Measurements from ENCODE around the gene SHROOM3. TPM values are rescaled to one million over a fixed set of nuclear protein-coding genes. Genes with fewer than 3 reads are reported as not detected.

Gene SHROOM3
- total RNA-seq, 2 donors from 2014 or later = 56.7 to 96.0 TPM

GRCh38 chr4:76445911-76446310 is 10.9 kb downstream of the SHROOM3 start:
- no peak overlapping the region for H3K4me3 ChIP-seq
- intact Hi-C loops (cut with DNase I) = no loop called here
- H3K27ac ChIP-seq = no peak overlapping the region
- H3K9me3 ChIP-seq = no peaks in the 10 kb centered on the region
- H3K27me3 ChIP-seq = no peaks in the 10 kb centered on the region
- ATAC-seq (no peak), DNase-seq (no peak)
- WGBS, 2 donors = 92 to 95% methylated on average over 2 of the region's 2 CpGs
- H3K4me1 ChIP-seq = peaks cover 16% of the 10 kb centered on the region
- TF ChIP-seq POLR2A (IDR thresholded peaks at IDR 0.05) (no peak), CTCF (IDR thresholded peaks at IDR 0.05) (no peak)
- H3K36me3 ChIP-seq (replicated peaks in 1 of 2; ENCODE audit: insufficient read depth in 1 of 2, low read depth in 2 of 2) = no peaks in the 10 kb centered on the region

- ATAC-seq (no peak), DNase-seq (no peak)
- Histone ChIP-seq H3K4me1 (peaks cover 17% of the 10 kb centered on the region), H3K36me3 (replicated peaks in 1 of 2; ENCODE audit: insufficient read depth in 1 of 2, low read depth in 2 of 2) (no peaks in the 10 kb centered on the region), H3K27me3 (no peaks in the 10 kb centered on the region), H3K27ac (peak overlapping the region in 1 of 4 donors; percentile 5), H3K4me3 (no peak overlapping the region), H3K9me3 (no peaks in the 10 kb centered on the region)
- intact Hi-C loops (cut with DNase I) = no loop called here
- no peak for TF ChIP-seq POLR2A (IDR thresholded peaks at IDR 0.05)
- TF ChIP-seq CTCF (IDR thresholded peaks at IDR 0.05) = no peak
- WGBS, 2 donors = 28 to 37% methylated on average over 1 of the region's 1 CpG
These were observed 12.4 kb downstream of the SHROOM3 start for GRCh38 chr4:76447393-76447851.

GRCh38 chr4:76448211-76448610 is 13.2 kb downstream of the SHROOM3 start:
- ATAC-seq (no peak), DNase-seq (no peak)
- Histone ChIP-seq H3K9me3 (no peaks in the 10 kb centered on the region), H3K27ac (peak overlapping the region in 1 of 4 donors; percentile 6), H3K4me1 (peaks cover 17% of the 10 kb centered on the region), H3K36me3 (replicated peaks in 1 of 2; ENCODE audit: insufficient read depth in 1 of 2, low read depth in 2 of 2) (no peaks in the 10 kb centered on the region), H3K4me3 (no peak overlapping the region), H3K27me3 (no peaks in the 10 kb centered on the region)
- intact Hi-C loops (cut with DNase I) = no loop called here
- no peak for TF ChIP-seq CTCF (IDR thresholded peaks at IDR 0.05)
- no peak for TF ChIP-seq POLR2A (IDR thresholded peaks at IDR 0.05)
- 86 to 88% methylated on average over 3 of the region's 3 CpGs for WGBS, 2 donors

- no peaks in the 10 kb centered on the region for H3K9me3 ChIP-seq
- intact Hi-C loops (cut with DNase I) = no loop called here
- no peak for TF ChIP-seq POLR2A (IDR thresholded peaks at IDR 0.05)
- no peak for TF ChIP-seq CTCF (IDR thresholded peaks at IDR 0.05)
- H3K27me3 ChIP-seq = no peaks in the 10 kb centered on the region
- no peak for ATAC-seq
- no peak for DNase-seq
- H3K36me3 ChIP-seq (replicated peaks in 1 of 2; ENCODE audit: insufficient read depth in 1 of 2, low read depth in 2 of 2) = no peaks in the 10 kb centered on the region
- H3K4me1 ChIP-seq = peaks cover 17% of the 10 kb centered on the region
- H3K27ac ChIP-seq = peak overlapping the region in 3 of 4 donors; percentile 15 to 70 (median 23)
- WGBS, 2 donors = 28 to 34% methylated on average over 3 of the region's 3 CpGs
- no peak overlapping the region for H3K4me3 ChIP-seq
These were observed 14.3 kb downstream of the SHROOM3 start for GRCh38 chr4:76449362-76449767.

- ATAC-seq = peak; percentile 82
- peak in 2 of 4 donors; percentile 13 to 25 for DNase-seq
These were observed 14.8 kb downstream of the SHROOM3 start for GRCh38 chr4:76449833-76450232.

More at GRCh38 chr4:76449833-76450232, 14.8 kb downstream of the SHROOM3 start:
- Histone ChIP-seq H3K36me3 (replicated peaks in 1 of 2; ENCODE audit: insufficient read depth in 1 of 2, low read depth in 2 of 2) (no peaks in the 10 kb centered on the region), H3K27me3 (no peaks in the 10 kb centered on the region), H3K9me3 (no peaks in the 10 kb centered on the region), H3K4me1 (peaks cover 17% of the 10 kb centered on the region), H3K27ac (peak overlapping the region in 3 of 4 donors; percentile 15 to 70 (median 23)), H3K4me3 (no peak overlapping the region)
- intact Hi-C loops (cut with DNase I) = no loop called here
- WGBS, 2 donors = 47 to 56% methylated on average over 2 of the region's 2 CpGs
- no peak for TF ChIP-seq POLR2A (IDR thresholded peaks at IDR 0.05)
- TF ChIP-seq CTCF (IDR thresholded peaks at IDR 0.05) = no peak

Measured in body of pancreas (tissue), 4 donors.